ENCODE results near the gene OR5AK2.
"Not testable (repeated sequence)": the region's sequence is repeated elsewhere in the genome, so short reads cannot be mapped to it uniquely, and the experiment has no call there.

DNA sequence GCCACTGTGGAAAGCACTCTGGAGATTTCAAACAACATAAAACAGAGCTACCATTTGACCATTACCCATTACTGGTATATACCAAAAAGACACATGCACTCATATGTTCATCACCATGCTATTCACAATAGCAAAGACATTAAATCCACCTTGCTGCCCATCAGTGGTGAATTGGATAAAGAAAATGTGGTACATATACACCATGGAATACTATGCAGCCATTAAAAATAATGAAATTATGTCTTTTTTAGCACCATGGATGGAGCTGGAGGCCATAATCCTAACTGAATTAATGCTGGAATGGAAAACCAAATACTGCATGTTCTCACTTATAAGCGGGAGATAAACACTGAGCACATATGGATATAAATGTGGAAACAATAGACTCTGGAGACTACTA, 34.8 kb upstream of the OR5AK2 start:
- TF ChIP-seq, protein P1, sequence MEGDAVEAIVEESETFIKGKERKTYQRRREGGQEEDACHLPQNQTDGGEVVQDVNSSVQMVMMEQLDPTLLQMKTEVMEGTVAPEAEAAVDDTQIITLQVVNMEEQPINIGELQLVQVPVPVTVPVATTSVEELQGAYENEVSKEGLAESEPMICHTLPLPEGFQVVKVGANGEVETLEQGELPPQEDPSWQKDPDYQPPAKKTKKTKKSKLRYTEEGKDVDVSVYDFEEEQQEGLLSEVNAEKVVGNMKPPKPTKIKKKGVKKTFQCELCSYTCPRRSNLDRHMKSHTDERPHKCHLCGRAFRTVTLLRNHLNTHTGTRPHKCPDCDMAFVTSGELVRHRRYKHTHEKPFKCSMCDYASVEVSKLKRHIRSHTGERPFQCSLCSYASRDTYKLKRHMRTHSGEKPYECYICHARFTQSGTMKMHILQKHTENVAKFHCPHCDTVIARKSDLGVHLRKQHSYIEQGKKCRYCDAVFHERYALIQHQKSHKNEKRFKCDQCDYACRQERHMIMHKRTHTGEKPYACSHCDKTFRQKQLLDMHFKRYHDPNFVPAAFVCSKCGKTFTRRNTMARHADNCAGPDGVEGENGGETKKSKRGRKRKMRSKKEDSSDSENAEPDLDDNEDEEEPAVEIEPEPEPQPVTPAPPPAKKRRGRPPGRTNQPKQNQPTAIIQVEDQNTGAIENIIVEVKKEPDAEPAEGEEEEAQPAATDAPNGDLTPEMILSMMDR (IDR thresholded peaks at IDR 0.05; ENCODE audit: borderline replicate concordance, extremely low read depth, low read length, poor library complexity, severe bottlenecking): not testable (repeated sequence)
- TF ChIP-seq EZH2 (IDR thresholded peaks at IDR 0.05; ENCODE audit: borderline replicate concordance, low read depth, low read length, severe bottlenecking): not testable (repeated sequence)
